ENCODE data around the gene GPR158.

Gene GPR158

DNA sequence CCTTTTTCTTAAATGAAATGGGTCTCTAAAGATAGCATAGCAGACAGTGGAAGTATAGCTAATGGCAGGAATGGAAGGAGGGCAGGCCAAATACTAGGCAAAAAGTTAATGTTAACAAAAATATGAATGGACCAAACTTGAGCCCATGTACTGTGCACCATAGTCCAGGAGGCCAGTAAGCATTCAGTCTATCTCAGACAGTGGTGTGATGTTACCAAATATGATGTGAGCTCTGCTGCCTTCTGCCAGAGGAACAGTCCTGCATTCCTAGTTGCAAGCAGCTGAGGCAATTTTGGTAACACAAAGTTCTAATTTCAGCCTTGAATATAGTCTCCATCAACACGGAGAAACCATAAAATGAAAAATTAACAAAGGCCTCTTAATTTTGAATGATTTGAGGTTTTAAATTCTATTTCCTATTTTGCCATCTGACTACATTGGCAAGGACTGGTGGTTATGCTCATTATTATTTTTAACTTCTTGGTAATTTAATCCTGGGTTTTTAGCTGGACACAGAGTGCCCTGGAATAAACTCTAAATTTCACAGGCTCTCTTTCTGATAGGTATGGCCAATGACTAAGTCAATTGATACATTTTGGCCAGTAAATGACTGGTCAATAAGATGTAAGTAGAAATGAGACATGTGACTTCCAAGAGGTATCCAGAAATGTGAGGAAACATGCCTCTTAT, 442.2 kb downstream of the GPR158 start:
- no peak for DNase-seq

DNA sequence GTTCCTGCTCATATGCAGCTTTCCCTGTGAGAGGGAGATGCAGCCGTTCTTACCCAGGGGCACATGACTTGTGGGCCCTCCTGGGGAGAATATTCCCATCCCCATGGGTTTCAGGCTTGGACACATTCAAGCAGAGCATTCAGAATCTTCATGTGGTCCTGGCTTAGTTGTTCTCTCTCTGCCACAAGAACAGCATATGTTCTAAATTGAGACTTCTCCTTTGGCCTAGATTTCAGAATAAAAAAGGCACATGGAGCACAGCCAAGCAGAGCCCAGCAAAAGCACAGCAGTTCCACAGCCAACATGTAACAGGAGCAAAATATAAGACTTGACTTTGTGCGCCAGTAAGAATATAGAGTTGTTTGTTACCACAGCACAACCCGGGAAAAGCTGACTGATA, 452.8 kb downstream of the GPR158 start:
- DNase-seq = no peak

DNA sequence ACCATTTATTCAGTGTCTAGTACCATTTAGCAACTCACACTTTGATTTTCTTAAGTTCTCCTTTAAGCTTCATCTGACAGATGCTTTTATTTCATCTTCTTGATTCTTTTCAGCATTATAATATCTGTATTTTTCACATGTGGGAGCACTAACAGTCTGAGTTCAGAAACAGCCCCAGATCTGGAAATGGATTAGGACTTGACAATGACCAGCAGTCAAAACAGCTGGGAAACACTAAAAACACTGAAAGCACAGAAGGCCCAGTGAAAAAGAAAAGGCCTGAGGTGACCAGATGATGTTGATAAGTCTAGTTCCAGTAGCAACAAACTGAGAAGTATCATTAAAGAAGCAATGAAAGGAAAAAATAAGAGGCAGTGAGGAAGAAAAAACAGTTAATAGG, 454.5 kb downstream of the GPR158 start:
- DNase-seq = no peak

DNA sequence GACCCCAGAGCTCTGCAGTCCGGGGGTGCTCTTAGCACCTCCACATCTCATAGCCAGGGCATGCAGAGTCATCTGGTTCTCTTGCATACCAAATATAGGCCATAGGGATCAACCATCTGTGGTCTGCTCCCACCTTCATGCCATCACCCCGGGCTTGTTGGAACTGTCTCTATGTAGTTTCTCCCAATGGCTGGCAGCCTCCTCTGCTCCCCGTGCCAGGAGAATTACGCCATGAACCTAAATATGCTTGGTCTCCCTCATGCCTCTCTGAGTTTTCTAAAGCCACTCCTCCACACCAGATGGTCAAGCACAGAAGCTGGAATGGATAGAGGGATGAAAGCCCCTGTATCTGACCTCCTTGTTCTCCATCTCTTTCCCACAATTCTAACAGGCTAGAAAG, 456.7 kb downstream of the GPR158 start:
- DNase-seq = no peak

DNA sequence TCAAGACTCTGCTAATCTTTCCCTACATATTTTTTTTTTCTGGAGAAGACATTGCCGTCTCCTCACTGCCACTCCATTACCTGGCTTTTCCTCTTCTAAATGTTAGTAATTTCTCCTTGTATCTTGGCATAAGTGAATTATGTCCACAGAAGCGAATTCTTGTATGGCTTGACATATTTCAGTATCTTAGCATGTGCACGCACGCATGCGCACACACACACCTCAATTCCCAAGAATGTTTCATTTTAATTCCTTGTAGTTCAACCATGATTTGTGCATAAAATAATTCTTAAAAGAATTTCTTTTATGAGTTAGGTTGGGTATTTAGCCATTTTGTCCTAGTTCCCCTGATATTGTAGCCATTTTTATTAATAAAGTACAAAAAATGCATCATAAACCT, 458.0 kb downstream of the GPR158 start:
- DNase-seq = no peak

DNA sequence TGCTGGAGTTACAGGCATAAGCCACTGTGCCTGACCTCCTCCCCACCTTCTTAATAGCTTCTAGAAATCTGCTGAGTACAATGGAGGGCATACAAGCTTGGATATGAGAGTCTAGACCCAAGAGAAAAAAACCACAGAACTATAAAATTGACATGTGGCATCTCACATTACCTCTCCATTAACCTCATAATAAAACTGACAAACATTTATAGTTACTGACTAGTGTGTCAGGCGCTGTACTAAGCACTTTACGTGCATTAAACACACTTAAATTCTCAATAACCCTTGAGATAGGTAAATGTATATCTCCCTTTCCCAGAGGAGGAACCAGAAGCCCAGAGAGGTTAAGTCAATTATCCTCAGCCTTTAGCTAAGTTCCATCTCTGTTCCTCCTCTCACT, 458.7 kb downstream of the GPR158 start:
- DNase-seq = no peak

DNA sequence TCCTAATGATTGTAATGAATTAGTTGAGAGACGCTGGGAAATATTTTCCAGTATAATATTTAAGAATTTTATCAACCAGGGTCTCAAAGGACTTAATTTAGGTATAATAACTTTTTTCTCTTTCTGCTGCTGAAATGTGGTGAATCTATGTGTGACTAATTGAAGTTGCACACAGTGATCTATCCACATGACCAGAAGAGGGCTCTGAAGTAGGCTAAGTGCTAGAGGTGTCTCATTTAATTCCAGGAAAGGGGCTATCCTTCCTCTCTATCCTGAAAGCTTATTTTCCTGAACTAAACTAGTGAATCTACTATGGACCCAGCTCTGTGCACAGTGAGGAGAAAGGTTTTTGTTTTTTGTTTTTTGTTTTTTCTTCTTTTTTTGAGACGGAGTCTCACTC, 464.8 kb downstream of the GPR158 start:
- DNase-seq = no peak

DNA sequence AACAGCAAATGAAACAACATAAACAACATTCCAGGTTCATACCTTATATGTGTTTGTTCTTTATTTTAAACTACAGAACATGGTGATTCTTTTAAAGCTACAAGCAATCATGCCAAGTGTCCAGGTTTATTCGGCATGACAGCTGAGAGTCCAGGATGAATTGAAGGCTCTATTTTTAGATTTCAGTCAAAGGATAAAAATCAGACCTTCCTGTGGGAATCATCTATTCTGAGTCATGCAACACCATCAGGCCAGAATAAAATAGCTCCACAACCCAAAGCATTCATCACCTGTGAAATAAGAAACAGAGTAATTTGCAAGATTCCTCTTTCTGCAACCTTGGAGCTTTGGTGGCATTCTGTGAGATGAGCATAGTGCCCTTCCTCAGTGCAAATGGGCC, 466.8 kb downstream of the GPR158 start:
- no peak for DNase-seq

DNA sequence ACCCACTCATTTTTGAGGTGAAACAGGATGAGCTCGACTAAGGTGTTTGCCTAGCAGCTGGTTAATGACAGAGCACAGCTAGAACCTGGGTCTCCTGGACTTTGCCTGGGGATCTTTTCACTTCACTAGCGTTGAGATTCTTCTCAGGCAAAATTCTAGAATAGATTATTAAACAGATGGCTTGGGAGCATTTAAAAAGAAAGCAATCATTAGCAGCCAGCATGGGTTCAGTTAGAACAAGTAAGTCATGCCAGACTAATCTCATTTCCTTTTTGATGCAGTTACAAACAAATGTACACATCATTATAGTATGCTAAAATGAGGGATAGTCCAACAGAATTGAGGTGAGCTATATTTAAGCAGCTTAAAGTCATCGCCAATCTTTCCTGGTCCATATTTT, 467.9 kb downstream of the GPR158 start:
- no peak for DNase-seq

DNA sequence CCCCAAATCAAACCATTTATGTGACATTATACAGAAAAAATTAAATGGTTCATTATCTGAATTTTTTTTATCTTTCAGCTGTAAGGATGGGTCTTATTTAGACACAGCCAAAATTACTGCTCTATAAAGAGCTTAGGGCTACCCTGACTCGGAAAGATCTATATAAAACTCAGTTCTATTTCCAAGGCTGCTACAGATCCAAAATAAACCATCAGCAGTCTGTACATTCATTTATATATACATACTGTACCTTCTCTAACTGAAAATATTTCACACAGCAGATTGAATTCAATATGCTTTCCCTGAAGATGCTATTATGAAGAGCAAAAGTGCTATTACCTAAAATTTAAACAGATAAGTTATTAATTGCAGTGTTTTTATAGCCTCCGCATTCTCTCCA, 471.6 kb downstream of the GPR158 start:
- DNase-seq = no peak

DNA sequence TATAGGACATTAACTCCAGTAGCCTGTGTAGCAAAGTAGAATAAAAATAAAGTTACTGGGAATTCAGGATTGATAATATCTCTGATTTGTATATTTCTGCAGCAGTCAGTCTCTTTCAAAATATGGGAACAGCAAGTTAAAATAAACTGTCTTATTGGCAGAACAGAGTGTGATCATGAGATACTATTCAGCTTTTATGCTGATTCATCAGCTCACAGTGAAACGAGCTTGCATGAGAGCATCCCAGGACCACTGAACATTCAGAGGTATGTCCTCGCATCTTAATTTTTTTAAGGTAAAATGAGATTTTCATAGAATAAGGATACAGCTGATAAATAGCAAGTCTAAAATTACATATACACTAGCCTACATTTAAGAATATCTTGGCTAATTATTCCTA, 476.7 kb downstream of the GPR158 start:
- DNase-seq = no peak
